H9 (cell line): ENCODE measurements around the gene ANKRD22. TPM values are rescaled to one million over a fixed set of nuclear protein-coding genes. Genes with fewer than 3 reads are reported as not detected.

Source experiments
- DNase-seq: peaks from one replicate; pipeline ENCODE4 v3.0.0-alpha.2; 2017
- H2AFZ ChIP-seq: one replicate; pipeline ENCODE4 v1.6.1; 2013; ENCODE audit warnings: mild to moderate bottlenecking, low read length, control low read depth, moderate library complexity
- H2AK5ac ChIP-seq: 2 replicates; pipeline ENCODE4 v1.6.1; 2013; ENCODE audit warnings: low read length, control low read depth, mixed read lengths; ENCODE audit not compliant: insufficient read length
- H2BK120ac ChIP-seq: one replicate; pipeline ENCODE4 v1.6.1; 2013; ENCODE audit warnings: low read depth, mild to moderate bottlenecking, low read length, control low read depth, inconsistent platforms; ENCODE audit not compliant: poor library complexity, severe bottlenecking
- H2BK12ac ChIP-seq: 2 replicates; pipeline ENCODE4 v1.6.1; 2013; ENCODE audit warnings: low read length, control low read depth, mixed read lengths, low read depth; ENCODE audit not compliant: insufficient read length
- H2BK15ac ChIP-seq: 2 replicates; pipeline ENCODE4 v1.6.1; 2013; ENCODE audit warnings: low read depth, low read length, control low read depth
- H2BK20ac ChIP-seq: one replicate; pipeline ENCODE4 v1.6.1; 2013; ENCODE audit warnings: low read depth, mild to moderate bottlenecking, low read length, control low read depth, inconsistent platforms; ENCODE audit not compliant: poor library complexity, severe bottlenecking
- H2BK5ac ChIP-seq: 2 replicates; pipeline ENCODE4 v1.6.1; 2013; ENCODE audit warnings: low read length, control low read depth, mixed read lengths; ENCODE audit not compliant: insufficient read length
- H3K14ac ChIP-seq: 2 replicates; pipeline ENCODE4 v1.6.1; 2013; ENCODE audit warnings: low read length, control low read depth; ENCODE audit not compliant: insufficient read depth
- H3K18ac ChIP-seq: 2 replicates; pipeline ENCODE4 v1.6.1; 2013; ENCODE audit warnings: low read depth, mild to moderate bottlenecking, mixed read lengths, low read length, control low read depth; ENCODE audit not compliant: insufficient read length
- H3K23ac ChIP-seq: 2 replicates; pipeline ENCODE4 v1.6.1; 2013; ENCODE audit warnings: low read length, control low read depth, mixed read lengths, low read depth; ENCODE audit not compliant: insufficient read length
- H3K23me2 ChIP-seq: 2 replicates; pipeline ENCODE4 v1.6.1; 2013; ENCODE audit warnings: low read depth, mild to moderate bottlenecking, mixed read lengths, low read length, control low read depth; ENCODE audit not compliant: insufficient read length, poor library complexity, severe bottlenecking
- H3K27ac ChIP-seq: 2 replicates; pipeline ENCODE4 v1.5.1; 2013; ENCODE audit warnings: low read length, control low read depth, mixed read lengths, low read depth; ENCODE audit not compliant: insufficient read length
- H3K27me3 ChIP-seq: 2 replicates; pipeline ENCODE4 v1.6.1; 2013; ENCODE audit warnings: low read length, control low read depth, inconsistent platforms; ENCODE audit not compliant: insufficient read depth
- H3K4ac ChIP-seq: 2 replicates; pipeline ENCODE4 v1.6.1; 2013; ENCODE audit warnings: low read depth, mild to moderate bottlenecking, control low read depth, inconsistent platforms, low read length, moderate library complexity
- H3K4me1 ChIP-seq: 2 replicates; pipeline ENCODE4 v1.6.1; 2013; ENCODE audit warnings: low read length, control low read depth, inconsistent platforms; ENCODE audit not compliant: insufficient read depth
- H3K4me2 ChIP-seq: 2 replicates; pipeline ENCODE4 v1.6.1; 2013; ENCODE audit warnings: low read length, control low read depth, mixed read lengths; ENCODE audit not compliant: insufficient read length, insufficient read depth
- H3K56ac ChIP-seq: 2 replicates; pipeline ENCODE4 v1.6.1; 2013; ENCODE audit warnings: low read depth, mild to moderate bottlenecking, mixed read lengths, low read length, control low read depth; ENCODE audit not compliant: insufficient read length
- H3K79me1 ChIP-seq: 2 replicates; pipeline ENCODE4 v1.6.1; 2013; ENCODE audit warnings: low read depth, mild to moderate bottlenecking, moderate library complexity, low read length, control low read depth, inconsistent platforms; ENCODE audit not compliant: insufficient read depth, poor library complexity, severe bottlenecking
- H3K79me2 ChIP-seq: 2 replicates; pipeline ENCODE4 v1.6.1; 2013; ENCODE audit warnings: low read length, control low read depth, inconsistent platforms; ENCODE audit not compliant: insufficient read depth
- H3K9ac ChIP-seq: 2 replicates; pipeline ENCODE4 v1.6.1; 2013; ENCODE audit warnings: low read length, control low read depth, mixed read lengths; ENCODE audit not compliant: insufficient read length; ENCODE audit errors: extremely low read depth
- H3K9me3 ChIP-seq: one replicate; pipeline ENCODE4 v1.6.1; 2013; ENCODE audit warnings: low read depth, low read length, inconsistent platforms; ENCODE audit not compliant: control insufficient read depth
- H3T11ph ChIP-seq: one replicate; pipeline ENCODE4 v1.6.1; 2013; ENCODE audit warnings: mild to moderate bottlenecking, low read length, control low read depth, inconsistent platforms
- H4K20me1 ChIP-seq: one replicate; pipeline ENCODE4 v1.6.1; 2013; ENCODE audit not compliant: control insufficient read depth, insufficient read length, insufficient read depth
- H4K5ac ChIP-seq: 2 replicates; pipeline ENCODE4 v1.6.1; 2013; ENCODE audit warnings: low read depth, mild to moderate bottlenecking, mixed read lengths, low read length, control low read depth; ENCODE audit not compliant: insufficient read length
- H4K8ac ChIP-seq: replicated peaks from 2 replicates; pipeline ENCODE4 v1.6.1; 2013; ENCODE audit warnings: low read length, control low read depth, mixed read lengths, low read depth; ENCODE audit not compliant: insufficient read length
- H4K91ac ChIP-seq: 2 replicates; pipeline ENCODE4 v1.6.1; 2013; ENCODE audit warnings: low read depth, mild to moderate bottlenecking, moderate library complexity, mixed read lengths, low read length, control low read depth; ENCODE audit not compliant: insufficient read length
- H3K27ac Mint-ChIP-seq, 3 experiments: 2 replicates in 2 of 3; 3 replicates in 1 of 3; pipeline ENCODE4 v1.8.0; 2020 to 2021; ENCODE audit warnings: mixed read lengths in 3 of 3, mild to moderate bottlenecking in 1 of 3, moderate library complexity in 1 of 3
- H3K27me3 Mint-ChIP-seq: 2 replicates; pipeline ENCODE4 v1.8.0; 2021; ENCODE audit warnings: low read depth, mild to moderate bottlenecking, moderate library complexity, mixed read lengths
- H3K36me3 Mint-ChIP-seq, 3 experiments: 2 replicates in 2 of 3; 3 replicates in 1 of 3; pipeline ENCODE4 v1.8.0; 2020 to 2021; ENCODE audit warnings: low read depth in 3 of 3, mixed read lengths in 3 of 3; ENCODE audit not compliant: insufficient read depth in 1 of 3
- H3K4me1 Mint-ChIP-seq, 2 experiments: 2 replicates each; pipeline ENCODE4 v1.8.0; 2020; ENCODE audit warnings: mixed read lengths in 2 of 2
- H3K4me3 Mint-ChIP-seq, 2 experiments: 2 replicates in 1 of 2; 3 replicates in 1 of 2; pipeline ENCODE4 v1.8.0; 2020 to 2021; ENCODE audit warnings: mild to moderate bottlenecking in 2 of 2, mixed read lengths in 2 of 2, moderate library complexity in 1 of 2
- H3K9me3 Mint-ChIP-seq, 2 experiments: 2 replicates in 1 of 2; 3 replicates in 1 of 2; pipeline ENCODE4 v1.8.0; 2020; ENCODE audit warnings: mild to moderate bottlenecking in 2 of 2, mixed read lengths in 2 of 2, moderate library complexity in 1 of 2
- CTCF ChIP-seq: fragments of 200-600 bp; sonication (generic); conservative IDR thresholded peaks from 3 replicates; pipeline ENCODE4 v1.8.0; 2021; ENCODE audit warnings: antibody characterized with exemption, mild to moderate bottlenecking
- WGBS: extraction: QIAGEN DNeasy Blood & Tissue Kit; methylation state at CpG from one replicate; pipeline ENCODE4 v1.1.7; 2013; ENCODE audit warnings: missing lambda C conversion rate, low lambda C conversion rate, mixed read lengths; ENCODE audit not compliant: insufficient read length; ENCODE audit errors: extremely low coverage; 5-methylcytosine and 5-hydroxymethylcytosine counted together
- total RNA-seq: library from RNA; stranded (reverse); gene quantifications from 2 replicates; pipeline ENCODE4 v1.2.1, GENCODE V29; 2021

The ANKRD22 gene
- total RNA-seq, 1 experiment from 2014 or later, result not detected

GRCh38 chr10:88865281-88865876, 13.7 kb upstream of the ANKRD22 start:
- Histone ChIP-seq H4K20me1 (no peaks in the 10 kb centered on the region), H3K27me3 (no peaks in the 10 kb centered on the region), H2BK5ac (no peak overlapping the region), H4K5ac (no peak overlapping the region), H3K79me2 (no peaks in the 10 kb centered on the region), H3K4me1 (no peaks in the 10 kb centered on the region), H3K9me3 (no peaks in the 10 kb centered on the region), H3K4me2 (no peak overlapping the region), H3K9ac (no peak overlapping the region), H3K79me1 (no peaks in the 10 kb centered on the region), H3K56ac (no peak overlapping the region), H2BK12ac (no peak overlapping the region), H2AFZ (no peak overlapping the region), H3K23ac (no peak overlapping the region), H3K14ac (no peak overlapping the region), H4K8ac (no peak overlapping the region), H3K4ac (no peak overlapping the region), H3K27ac (no peak overlapping the region), H4K91ac (no peak overlapping the region), H3K18ac (no peak overlapping the region), H2BK20ac (no peak overlapping the region), H2AK5ac (no peak overlapping the region), H2BK120ac (no peak overlapping the region), H2BK15ac (no peak overlapping the region), H3T11ph (no peak overlapping the region), H3K23me2 (no peaks in the 10 kb centered on the region)
- Mint-ChIP-seq H3K9me3 (no peaks in the 10 kb centered on the region), H3K4me1 (peaks cover 4 to 5% of the 10 kb centered on the region in 2 experiments; a peak in 3 of 4 replicates), H3K36me3 (no peaks in the 10 kb centered on the region), H3K27ac (peak overlapping the region in 1 of 3 experiments; percentile 70; a peak in 2 of 7 replicates), H3K4me3 (no peak overlapping the region), H3K27me3 (peaks cover 2% of the 10 kb centered on the region; the same call in 1 of the 2 replicates)
- no CpG with 5 or more reads among the region's 4 CpGs for WGBS
- no peak for DNase-seq
- peak; percentile 19; the same call in 1 of the 3 replicates for TF ChIP-seq CTCF
